GM19395 (cell line): ENCODE results near the gene ARHGAP15.

Experiments
- ATAC-seq: cut with Tn5 transposase; IDR thresholded peaks from one replicate; pipeline ENCODE4 v1.9.1; 2021; ENCODE audit warnings: mild to moderate bottlenecking, moderate library complexity; ENCODE audit not compliant: unreplicated experiment

ARHGAP15 gene

GRCh38 chr2:143674051-143674450 lies 544.8 kb downstream of the ARHGAP15 start:
- no peak for ATAC-seq

- ATAC-seq = no peak
Observed at GRCh38 chr2:143675021-143675420, 545.8 kb downstream of the ARHGAP15 start.

- no peak for ATAC-seq
Observed at GRCh38 chr2:143679617-143680016, 550.4 kb downstream of the ARHGAP15 start.

GRCh38 chr2:143680885-143681405 lies 551.7 kb downstream of the ARHGAP15 start:
- no peak for ATAC-seq

GRCh38 chr2:143682436-143683055 lies 553.3 kb downstream of the ARHGAP15 start:
- ATAC-seq = no peak

GRCh38 chr2:143683977-143684376 lies 554.8 kb downstream of the ARHGAP15 start:
- no peak for ATAC-seq

GRCh38 chr2:143684551-143685320 lies 555.5 kb downstream of the ARHGAP15 start:
- no peak for ATAC-seq

GRCh38 chr2:143685421-143686078 lies 556.3 kb downstream of the ARHGAP15 start:
- ATAC-seq = no peak

- peak; percentile 65 for ATAC-seq
Observed at GRCh38 chr2:143686585-143687164, 557.5 kb downstream of the ARHGAP15 start.

- no peak for ATAC-seq
Observed at GRCh38 chr2:143688248-143688647, 559.0 kb downstream of the ARHGAP15 start.

GRCh38 chr2:143688815-143689214 lies 559.6 kb downstream of the ARHGAP15 start:
- ATAC-seq = no peak

- no peak for ATAC-seq
Observed at GRCh38 chr2:143689541-143689940, 560.3 kb downstream of the ARHGAP15 start.

GRCh38 chr2:143690235-143690634 lies 561.0 kb downstream of the ARHGAP15 start:
- no peak for ATAC-seq

- ATAC-seq = no peak
Observed at GRCh38 chr2:143691121-143691520, 561.9 kb downstream of the ARHGAP15 start.

GRCh38 chr2:143692162-143692561 lies 562.9 kb downstream of the ARHGAP15 start:
- ATAC-seq = no peak

GRCh38 chr2:143692967-143693366 lies 563.7 kb downstream of the ARHGAP15 start:
- ATAC-seq = no peak

GRCh38 chr2:143694335-143694734 lies 565.1 kb downstream of the ARHGAP15 start:
- no peak for ATAC-seq

GRCh38 chr2:143696651-143697050 lies 567.4 kb downstream of the ARHGAP15 start:
- ATAC-seq = peak; percentile 80

- ATAC-seq = peak; percentile 50
Observed at GRCh38 chr2:143697744-143698143, 568.5 kb downstream of the ARHGAP15 start.

GRCh38 chr2:143698352-143698751 lies 569.1 kb downstream of the ARHGAP15 start:
- ATAC-seq = no peak

GRCh38 chr2:143698888-143699570 lies 569.8 kb downstream of the ARHGAP15 start:
- no peak for ATAC-seq
